Measurements from ENCODE around the gene TRIM13.
"Not testable (repeated sequence)": the region's sequence is repeated elsewhere in the genome, so short reads cannot be mapped to it uniquely, and the experiment has no call there.

The TRIM13 gene

GRCh38 chr13:49997955-49998354 lies 1.1 kb downstream of the TRIM13 start:
- DNase-seq (ENCODE audit: low spot score): no peak

DNA sequence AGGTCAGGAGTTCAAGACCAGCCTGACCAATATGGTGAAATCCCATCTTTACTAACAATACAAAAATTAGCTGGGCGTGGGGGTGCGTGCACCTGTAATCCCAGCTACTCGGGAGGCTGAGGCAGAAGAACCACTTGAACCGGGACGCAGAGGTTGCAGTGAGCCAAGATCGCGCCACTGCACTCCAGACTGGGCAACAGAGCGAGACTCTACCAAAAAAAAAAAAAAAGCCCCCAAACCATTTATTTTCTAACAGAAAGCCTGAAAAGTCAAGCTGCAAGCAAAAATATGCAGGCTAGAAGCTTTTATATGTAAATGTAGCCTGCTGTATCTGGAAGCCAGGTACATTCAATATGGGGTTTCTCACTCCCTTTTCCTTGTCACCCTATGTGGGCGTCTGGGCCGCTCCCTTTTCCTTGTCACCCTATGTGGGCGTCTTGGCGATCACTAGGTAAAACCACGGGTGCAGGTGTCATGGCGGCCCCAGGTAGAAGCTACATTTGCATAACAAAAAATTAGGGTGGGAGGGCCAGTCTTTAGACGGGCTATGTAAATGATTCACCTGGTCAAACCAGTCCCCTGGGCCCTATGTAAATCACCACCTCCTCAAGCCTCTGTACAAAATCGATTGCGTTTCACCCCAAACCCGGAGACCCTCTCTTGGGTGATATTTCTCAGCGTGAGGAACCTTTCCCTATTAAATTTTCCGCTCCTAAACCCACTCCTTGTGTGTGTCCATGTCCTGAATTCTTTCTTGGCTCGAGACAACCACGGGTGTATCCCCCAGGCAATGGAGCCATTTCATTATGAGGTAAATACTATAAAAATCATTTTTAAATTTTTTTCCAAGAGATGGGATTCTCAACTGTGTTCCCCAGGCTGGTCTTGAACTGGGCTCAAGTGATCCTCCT lies 2.1 kb downstream of the TRIM13 start:
- DNase-seq (ENCODE audit: low spot score): no peak

DNA sequence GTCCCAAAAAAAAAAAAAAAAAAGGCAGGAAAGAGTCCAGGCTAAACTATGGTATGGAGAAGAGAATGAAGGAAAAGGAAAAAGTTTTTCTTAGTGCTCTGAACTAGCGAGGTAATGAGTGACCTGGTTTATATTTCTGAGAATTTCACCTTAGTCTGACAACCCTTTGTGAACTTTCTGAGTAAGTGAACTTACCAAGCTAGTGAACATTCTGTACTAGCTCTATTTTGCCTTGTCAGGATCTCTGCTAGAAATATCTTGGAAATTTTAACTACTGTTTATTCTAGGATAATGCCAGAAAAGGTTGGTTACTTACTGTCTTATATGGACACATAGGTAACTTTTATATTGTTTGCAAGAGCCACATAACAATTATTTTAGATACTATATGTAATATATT lies 4.4 kb downstream of the TRIM13 start:
- no peak for DNase-seq (ENCODE audit: low spot score)

- DNase-seq (ENCODE audit: low spot score): no peak
Observed at GRCh38 chr13:50006426-50007135, 9.7 kb downstream of the TRIM13 start.

GRCh38 chr13:50011461-50011860 lies 14.6 kb downstream of the TRIM13 start:
- DNase-seq (ENCODE audit: low spot score): no peak

DNA sequence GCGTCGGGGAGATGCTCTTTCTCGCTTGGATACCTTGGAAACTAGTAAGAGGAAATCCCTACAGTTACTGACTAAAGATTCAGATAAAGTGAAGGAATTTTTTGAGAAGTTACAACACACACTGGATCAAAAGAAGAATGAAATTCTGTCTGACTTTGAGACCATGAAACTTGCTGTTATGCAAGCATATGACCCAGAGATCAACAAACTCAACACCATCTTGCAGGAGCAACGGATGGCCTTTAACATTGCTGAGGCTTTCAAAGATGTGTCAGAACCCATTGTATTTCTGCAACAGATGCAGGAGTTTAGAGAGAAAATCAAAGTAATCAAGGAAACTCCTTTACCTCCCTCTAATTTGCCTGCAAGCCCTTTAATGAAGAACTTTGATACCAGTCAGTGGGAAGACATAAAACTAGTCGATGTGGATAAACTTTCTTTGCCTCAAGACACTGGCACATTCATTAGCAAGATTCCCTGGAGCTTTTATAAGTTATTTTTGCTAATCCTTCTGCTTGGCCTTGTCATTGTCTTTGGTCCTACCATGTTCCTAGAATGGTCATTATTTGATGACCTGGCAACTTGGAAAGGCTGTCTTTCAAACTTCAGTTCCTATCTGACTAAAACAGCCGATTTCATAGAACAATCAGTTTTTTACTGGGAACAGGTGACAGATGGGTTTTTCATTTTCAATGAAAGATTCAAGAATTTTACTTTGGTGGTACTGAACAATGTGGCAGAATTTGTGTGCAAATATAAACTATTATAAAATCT lies 15.7 kb downstream of the TRIM13 start:
- no peak for DNase-seq (ENCODE audit: low spot score)

GRCh38 chr13:50014386-50014785 lies 17.5 kb downstream of the TRIM13 start:
- DNase-seq (ENCODE audit: low spot score): no peak

DNA sequence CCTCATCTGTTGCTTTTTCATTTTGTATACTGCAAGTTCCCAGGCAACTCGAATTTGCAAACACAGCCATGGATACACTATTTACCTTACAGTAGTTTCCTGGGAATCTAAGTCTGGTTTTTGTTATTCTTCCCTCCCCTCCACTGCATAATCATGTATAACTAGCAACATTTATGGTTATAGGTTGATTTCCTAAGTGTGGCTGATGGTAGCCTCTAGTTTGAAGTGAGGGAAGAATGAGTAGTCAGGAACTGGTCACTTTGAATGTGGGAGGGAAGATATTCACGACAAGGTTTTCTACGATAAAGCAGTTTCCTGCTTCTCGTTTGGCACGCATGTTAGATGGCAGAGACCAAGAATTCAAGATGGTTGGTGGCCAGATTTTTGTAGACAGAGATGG lies 18.4 kb downstream of the TRIM13 start, which contains the start of gene KCNRG:
TSS of gene KCNRG (plus strand) at position 187 of the 400 bp plus-strand sequence. CDS start at position 237, 50 bp downstream.
- DNase-seq (ENCODE audit: low spot score): no peak

GRCh38 chr13:50015750-50016149 lies 18.9 kb downstream of the TRIM13 start:
- no peak for DNase-seq (ENCODE audit: low spot score)

GRCh38 chr13:50016444-50016843 lies 19.6 kb downstream of the TRIM13 start:
- no peak for DNase-seq (ENCODE audit: low spot score)

DNA sequence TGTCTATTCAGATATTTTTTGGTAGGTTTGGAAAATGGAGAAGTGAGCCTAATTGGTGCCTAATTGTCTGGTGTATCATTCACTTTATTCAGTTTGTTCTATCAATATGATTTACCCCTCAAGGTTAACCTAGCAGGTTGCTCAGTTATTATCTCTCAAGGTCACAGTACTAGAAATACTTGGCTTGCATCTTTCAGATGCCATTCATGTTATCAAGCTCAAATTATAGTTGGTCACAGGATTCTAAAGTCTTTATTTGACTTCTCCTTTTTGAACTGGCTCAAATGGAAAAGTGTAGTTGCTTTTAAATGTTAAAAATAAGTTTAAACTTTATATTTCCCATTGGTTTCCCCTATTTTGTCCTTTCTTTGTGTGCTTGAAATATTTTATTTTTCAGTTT lies 21.0 kb downstream of the TRIM13 start:
- no peak for DNase-seq (ENCODE audit: low spot score)

GRCh38 chr13:50025436-50025835 lies 28.6 kb downstream of the TRIM13 start:
- DNase-seq (ENCODE audit: low spot score): no peak

GRCh38 chr13:50026788-50027473 lies 30.1 kb downstream of the TRIM13 start:
- no peak for DNase-seq (ENCODE audit: low spot score)

- DNase-seq (ENCODE audit: low spot score): no peak
Observed at GRCh38 chr13:50030315-50030714, 33.5 kb downstream of the TRIM13 start.

DNA sequence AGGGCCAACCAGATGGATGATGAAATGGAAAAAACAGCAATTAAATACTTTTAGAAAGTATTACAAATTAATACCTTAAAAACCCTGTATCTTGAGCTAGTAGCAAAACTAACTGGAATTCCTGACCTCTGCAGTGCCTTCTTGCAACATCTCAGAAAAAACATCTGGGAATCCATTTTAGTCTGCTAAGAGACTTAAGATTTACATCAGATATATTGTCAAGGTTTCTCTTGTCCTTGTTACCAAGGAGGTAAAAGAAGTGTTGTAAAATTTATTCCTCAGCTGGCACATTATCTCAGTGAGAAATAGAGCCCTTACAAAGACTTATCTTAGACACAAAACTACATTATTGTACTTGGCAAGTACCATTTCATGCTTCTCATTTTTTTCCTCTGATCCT lies 36.9 kb downstream of the TRIM13 start:
- no peak for DNase-seq (ENCODE audit: low spot score)

GRCh38 chr13:50037788-50038187 lies 40.9 kb downstream of the TRIM13 start:
- no peak for DNase-seq (ENCODE audit: low spot score)

- no peak for DNase-seq (ENCODE audit: low spot score)
Observed at GRCh38 chr13:50038266-50038665, 41.4 kb downstream of the TRIM13 start.

DNA sequence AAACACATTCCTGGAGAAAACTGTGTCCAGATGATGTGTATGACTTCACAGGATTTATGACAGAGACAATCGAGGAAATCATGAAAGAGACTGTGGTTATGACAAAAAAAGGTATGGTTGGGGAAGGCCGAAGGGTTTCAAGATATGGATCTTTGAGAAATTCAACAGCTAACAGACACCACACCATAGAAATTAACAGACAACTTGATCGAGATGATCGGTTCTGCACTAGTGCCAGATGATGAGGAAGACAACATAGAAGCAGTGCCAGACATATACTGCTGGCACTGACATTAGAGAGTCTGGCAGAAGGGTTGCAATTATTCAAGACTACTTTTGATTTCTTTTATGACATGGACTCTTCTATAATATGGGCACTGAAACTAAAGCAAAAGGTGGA lies 55.6 kb downstream of the TRIM13 start:
- no peak for DNase-seq (ENCODE audit: low spot score)

DNA sequence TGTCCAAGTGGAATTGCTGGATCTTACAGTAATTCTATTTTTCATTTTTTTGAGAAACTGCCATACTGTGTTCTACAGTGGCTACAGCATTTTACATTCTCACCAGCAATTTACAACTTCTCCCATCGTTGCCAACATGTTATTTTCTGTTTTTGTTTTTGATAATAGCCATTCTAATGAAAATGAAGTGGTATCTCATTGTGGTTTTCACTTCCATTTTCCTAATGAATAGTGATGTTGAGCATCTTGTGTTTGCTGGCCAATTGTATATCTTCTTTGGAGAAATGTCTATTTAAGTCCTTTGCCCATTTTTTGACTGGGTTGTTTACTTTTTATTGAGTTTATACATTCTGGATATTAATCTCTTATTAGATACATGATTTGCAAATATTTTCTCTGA lies 57.0 kb downstream of the TRIM13 start:
- no peak for DNase-seq (ENCODE audit: low spot score)

DNA sequence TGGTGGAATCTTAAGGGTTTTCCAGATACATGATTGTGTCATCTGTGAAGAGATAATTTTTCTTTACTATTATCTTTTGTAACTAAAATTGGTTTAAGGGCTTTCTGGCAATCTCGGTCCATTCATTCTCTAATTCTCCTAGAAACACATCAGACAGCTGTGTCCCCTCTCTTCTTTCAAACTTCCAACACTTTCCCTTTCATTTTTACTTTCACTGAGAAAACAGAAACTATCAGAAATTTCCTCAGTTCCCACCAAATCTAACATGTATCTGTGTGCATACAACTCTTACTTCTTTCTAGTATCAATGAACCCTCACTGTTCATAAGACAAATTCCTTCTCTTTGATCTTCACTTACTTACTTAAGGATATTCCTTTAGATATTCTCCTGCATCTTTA lies 58.6 kb downstream of the TRIM13 start:
- DNase-seq (ENCODE audit: low spot score): no peak

DNA sequence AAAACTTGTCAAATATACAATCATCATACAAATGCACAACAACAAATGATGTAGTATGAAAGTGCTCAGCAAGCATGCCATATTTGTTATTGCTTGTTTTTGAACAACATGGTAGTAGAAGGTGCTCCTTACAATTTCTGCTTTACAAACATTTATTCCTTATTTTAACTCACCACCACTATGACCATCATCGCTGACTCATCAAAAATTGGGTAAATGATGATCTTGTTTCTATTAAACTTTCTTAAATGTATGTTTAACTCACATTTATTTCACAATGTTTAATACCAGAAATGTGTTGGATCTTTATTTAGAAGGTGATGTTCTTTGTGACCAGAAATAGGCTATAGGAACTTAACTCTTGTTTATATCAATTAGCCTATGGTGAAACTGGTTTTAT lies 63.9 kb downstream of the TRIM13 start:
- no peak for DNase-seq (ENCODE audit: low spot score)

DNA sequence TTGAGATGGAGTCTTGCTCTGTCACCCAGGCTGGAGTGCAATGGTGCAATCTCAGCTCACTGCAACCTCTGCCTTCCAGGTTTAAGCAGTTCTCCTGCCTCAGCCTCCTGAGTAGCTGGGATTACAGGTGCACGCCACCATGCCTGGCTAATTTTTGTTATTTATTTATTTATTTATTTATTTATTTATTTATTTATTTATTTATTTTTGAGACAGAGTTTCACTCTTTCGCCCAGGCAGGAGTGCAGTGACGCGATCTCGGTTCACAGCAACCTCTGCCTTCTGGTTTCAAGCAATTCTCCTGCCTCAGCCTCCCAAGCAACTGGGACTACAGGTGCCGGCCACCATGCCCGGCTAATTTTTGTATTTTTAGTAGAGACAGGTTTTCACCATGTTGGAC lies 65.5 kb downstream of the TRIM13 start:
- DNase-seq (ENCODE audit: low spot score): not testable (repeated sequence)
